Measurements from ENCODE around the gene NTM.

DNA sequence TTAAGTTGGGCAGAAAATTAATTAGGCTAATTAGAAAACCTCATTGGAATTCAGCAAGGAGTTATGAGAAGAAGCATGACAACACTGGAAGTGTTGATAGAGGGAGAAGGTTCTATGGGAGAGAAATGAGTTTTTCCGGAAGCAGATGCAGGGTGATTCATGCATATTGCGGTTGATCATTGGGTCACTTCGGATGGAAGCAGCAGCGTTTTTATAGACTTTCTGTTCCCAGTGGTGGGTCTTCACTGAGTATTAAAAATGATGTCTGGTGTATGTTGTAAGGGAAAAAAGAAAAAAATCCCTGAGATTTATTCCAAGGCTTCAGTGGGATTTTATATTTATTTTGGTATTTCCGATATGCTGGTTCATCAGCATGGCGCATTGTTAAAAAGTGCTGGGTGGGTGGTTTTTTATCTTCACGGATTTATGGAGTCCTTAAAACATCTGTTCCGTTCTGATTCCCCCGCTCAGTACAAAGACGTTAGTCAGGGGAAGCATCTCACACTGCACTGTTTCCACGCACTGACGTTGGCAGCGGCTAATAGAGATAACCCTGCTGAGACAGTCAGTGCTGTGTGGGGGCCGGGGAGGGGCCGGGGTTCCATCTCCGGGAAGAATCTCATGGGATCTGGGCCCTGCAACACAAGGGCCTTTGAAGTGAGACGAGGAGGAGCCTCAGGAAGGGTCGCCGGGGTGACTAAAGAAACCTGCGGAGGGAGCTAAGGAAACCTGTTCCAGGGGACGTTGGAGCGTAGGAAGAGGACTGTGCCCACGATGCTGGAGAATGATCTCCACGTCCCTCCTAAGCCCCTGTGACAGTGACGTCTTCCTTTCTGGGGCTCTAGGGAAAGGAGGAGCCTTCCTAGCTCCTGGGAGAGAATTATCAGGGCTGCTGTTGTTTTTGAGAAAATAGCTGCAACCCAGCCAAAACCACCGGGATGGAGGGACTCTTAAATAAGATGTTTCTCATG lies 390.0 kb downstream of the NTM start:
- TF ChIP-seq, protein P1, sequence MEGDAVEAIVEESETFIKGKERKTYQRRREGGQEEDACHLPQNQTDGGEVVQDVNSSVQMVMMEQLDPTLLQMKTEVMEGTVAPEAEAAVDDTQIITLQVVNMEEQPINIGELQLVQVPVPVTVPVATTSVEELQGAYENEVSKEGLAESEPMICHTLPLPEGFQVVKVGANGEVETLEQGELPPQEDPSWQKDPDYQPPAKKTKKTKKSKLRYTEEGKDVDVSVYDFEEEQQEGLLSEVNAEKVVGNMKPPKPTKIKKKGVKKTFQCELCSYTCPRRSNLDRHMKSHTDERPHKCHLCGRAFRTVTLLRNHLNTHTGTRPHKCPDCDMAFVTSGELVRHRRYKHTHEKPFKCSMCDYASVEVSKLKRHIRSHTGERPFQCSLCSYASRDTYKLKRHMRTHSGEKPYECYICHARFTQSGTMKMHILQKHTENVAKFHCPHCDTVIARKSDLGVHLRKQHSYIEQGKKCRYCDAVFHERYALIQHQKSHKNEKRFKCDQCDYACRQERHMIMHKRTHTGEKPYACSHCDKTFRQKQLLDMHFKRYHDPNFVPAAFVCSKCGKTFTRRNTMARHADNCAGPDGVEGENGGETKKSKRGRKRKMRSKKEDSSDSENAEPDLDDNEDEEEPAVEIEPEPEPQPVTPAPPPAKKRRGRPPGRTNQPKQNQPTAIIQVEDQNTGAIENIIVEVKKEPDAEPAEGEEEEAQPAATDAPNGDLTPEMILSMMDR (IDR thresholded peaks at IDR 0.05; ENCODE audit: poor library complexity, severe bottlenecking), result no peak
- TF ChIP-seq TAF1 (IDR thresholded peaks at IDR 0.05; ENCODE audit: low read depth) (no peak), EZH2 (IDR thresholded peaks at IDR 0.05; ENCODE audit: borderline replicate concordance, insufficient read depth, low read length, poor library complexity, severe bottlenecking) (no peak), MXI1 (conservative IDR thresholded peaks at IDR 0.05; ENCODE audit: poor library complexity, severe bottlenecking) (no peak), POLR2AphosphoS5 (IDR thresholded peaks at IDR 0.05) (no peak)

Measured in neural cell (in vitro differentiated cells).